Measurements from ENCODE around the gene LCTL.

The LCTL gene

GRCh38 chr15:66515901-66516322 lies 49.9 kb downstream of the LCTL start:
- H3K4me3 ChIP-seq (ENCODE audit: low read depth, low read length), result no peak overlapping the region
- no peaks in the 10 kb centered on the region for H3K4me1 ChIP-seq
- H3K36me3 ChIP-seq, result peaks cover 37% of the 10 kb centered on the region
- no peak for TF ChIP-seq CTCF (IDR thresholded peaks at IDR 0.05; ENCODE audit: low read depth, low read length)
- no peak for DNase-seq
- H3K27me3 ChIP-seq, result no peaks in the 10 kb centered on the region
- no peaks in the 10 kb centered on the region for H3K9me3 ChIP-seq

GRCh38 chr15:66514586-66514985 lies 51.2 kb downstream of the LCTL start:
- peaks cover 35% of the 10 kb centered on the region for H3K36me3 ChIP-seq

GRCh38 chr15:66508293-66508883 lies 57.4 kb downstream of the LCTL start:
- H3K9me3 ChIP-seq, result no peaks in the 10 kb centered on the region
- no peak overlapping the region for H3K4me3 ChIP-seq (ENCODE audit: low read depth, low read length)
- H3K36me3 ChIP-seq, result peaks cover 25% of the 10 kb centered on the region
- no peak for DNase-seq
- no peaks in the 10 kb centered on the region for H3K27me3 ChIP-seq
- no peak for TF ChIP-seq CTCF (IDR thresholded peaks at IDR 0.05; ENCODE audit: low read depth, low read length)
- H3K4me1 ChIP-seq, result no peaks in the 10 kb centered on the region

More at GRCh38 chr15:66514586-66514985, 51.2 kb downstream of the LCTL start:
- no peak overlapping the region for H3K4me3 ChIP-seq (ENCODE audit: low read depth, low read length)
- no peak for DNase-seq
- no peaks in the 10 kb centered on the region for H3K27me3 ChIP-seq
- TF ChIP-seq CTCF (IDR thresholded peaks at IDR 0.05; ENCODE audit: low read depth, low read length), result no peak
- no peaks in the 10 kb centered on the region for H3K4me1 ChIP-seq
- no peaks in the 10 kb centered on the region for H3K9me3 ChIP-seq

GRCh38 chr15:66505818-66506217 lies 60.0 kb downstream of the LCTL start:
- no peak for DNase-seq
- H3K4me1 ChIP-seq, result no peaks in the 10 kb centered on the region
- no peaks in the 10 kb centered on the region for H3K27me3 ChIP-seq
- TF ChIP-seq CTCF (IDR thresholded peaks at IDR 0.05; ENCODE audit: low read depth, low read length), result no peak
- H3K9me3 ChIP-seq, result no peaks in the 10 kb centered on the region
- peaks cover 47% of the 10 kb centered on the region for H3K36me3 ChIP-seq
- peak overlapping the region; percentile 86 for H3K4me3 ChIP-seq (ENCODE audit: low read depth, low read length)

- DNase-seq, result no peak
- H3K4me1 ChIP-seq, result no peaks in the 10 kb centered on the region
- TF ChIP-seq CTCF (IDR thresholded peaks at IDR 0.05; ENCODE audit: low read depth, low read length), result no peak
- H3K36me3 ChIP-seq, result peaks cover 47% of the 10 kb centered on the region
- no peaks in the 10 kb centered on the region for H3K9me3 ChIP-seq
- peak overlapping the region; percentile 86 for H3K4me3 ChIP-seq (ENCODE audit: low read depth, low read length)
- no peaks in the 10 kb centered on the region for H3K27me3 ChIP-seq
These were observed 60.4 kb downstream of the LCTL start for GRCh38 chr15:66505430-66505811.

- peak; percentile 76 for DNase-seq
- TF ChIP-seq CTCF (IDR thresholded peaks at IDR 0.05; ENCODE audit: low read depth, low read length), result no peak
These were observed 61.0 kb downstream of the LCTL start, which contains the start of the genes RPL4 and ZWILCH for GRCh38 chr15:66504563-66505429. Gene RPL4 (minus strand): TSS chr15:66504855. CDS start chr15:66504790, 65 bp downstream. Gene ZWILCH (plus strand): TSS chr15:66505326. CDS start chr15:66505339, 13 bp downstream.

More at GRCh38 chr15:66504563-66505429, 61.0 kb downstream of the LCTL start, which contains the start of the genes RPL4 and ZWILCH:
- H3K4me3 ChIP-seq (ENCODE audit: low read depth, low read length), result peak within 1 kb of the TSS; percentile 86
- no peaks in the 10 kb centered on the region for H3K9me3 ChIP-seq
- peaks cover 52% of the 10 kb centered on the region for H3K36me3 ChIP-seq
- no peaks in the 10 kb centered on the region for H3K27me3 ChIP-seq
- H3K4me1 ChIP-seq, result no peaks in the 10 kb centered on the region

Data from BE2C (cell line).